ENCODE measurements around the gene TCHHL1. TPM values are rescaled to one million over a fixed set of nuclear protein-coding genes. Genes with fewer than 3 reads are reported as not detected.

The TCHHL1 gene
- total and polyA plus RNA-seq, 10 of the 15 experiments (the other 5 are each of a cell fraction or from before 2014, with no cell fraction given), result not detected

- in situ Hi-C loops (cut with MboI) (no loop called here), intact Hi-C loops (cut with micrococcal nuclease; ENCODE audit: unreplicated experiment) (no loop called here)
- CTCF ChIA-PET, result interaction anchor here (0.7 to 4.2 kb wide), 15 partner anchors 12 to 425 kb away, joined by 3 to 40 read pairs (median 4); partner anchors contain the start of gene THEM4
- H3K27ac ChIP-seq (ENCODE audit: control insufficient read depth, insufficient read depth), result peak overlapping the region; percentile 46; the same call in 1 of the 2 replicates
- no peak for FAIRE-seq
- no peak for DNase-seq (ENCODE audit: low read depth, low spot score)
- BruUV-seq (replicated peaks), result no TSS peak
- SMC1A ChIA-PET (ENCODE audit: uncharacterized antibody, unreplicated experiment), result interaction anchor here (0.8 to 1.7 kb wide), 6 partner anchors 15 to 425 kb away, joined by 3 to 4 read pairs (median 4); partner anchors contain the start of gene THEM4
- no peaks in the 10 kb centered on the region for H3K27me3 ChIP-seq (replicated peaks in 1 of 2; ENCODE audit: control insufficient read depth in 2 of 2, insufficient read depth in 2 of 2, low read length in 1 of 2)
- WGBS (ENCODE audit: insufficient coverage, insufficient replicate concordance, low lambda C conversion rate, missing lambda C conversion rate), result 100% methylated on average over 1 of the region's 1 CpG
- H3K4me1 ChIP-seq (ENCODE audit: control insufficient read depth, insufficient read depth, low read length), result peaks cover 16% of the 10 kb centered on the region
- POLR2A ChIA-PET, result no interaction called here
- H2AFZ ChIP-seq (ENCODE audit: control insufficient read depth, low read depth, low read length), result peak overlapping the region; percentile 87
- H3K79me2 ChIP-seq (ENCODE audit: control insufficient read depth, insufficient read depth, low read length), result no peaks in the 10 kb centered on the region
- H3K9ac ChIP-seq (ENCODE audit: control insufficient read depth, insufficient read depth, low read length), result no peak overlapping the region; the same call in 1 of the 2 replicates
- RAD21 ChIA-PET (ENCODE audit: unreplicated experiment), result no interaction called here
- TF ChIP-seq IRF4 (IDR thresholded peaks at IDR 0.05; ENCODE audit: low read depth, low read length), result no peak
- no peak for TF ChIP-seq NR2C2 (IDR thresholded peaks at IDR 0.05; ENCODE audit: borderline replicate concordance, control insufficient read depth, insufficient read length, low read depth)
- no peak for TF ChIP-seq E2F4 (IDR thresholded peaks at IDR 0.05; ENCODE audit: low read depth, low read length)
- TF ChIP-seq MYB (IDR thresholded peaks at IDR 0.05; ENCODE audit: borderline replicate concordance, low read depth, low read length), result no peak
- TF ChIP-seq TBL1XR1 (IDR thresholded peaks at IDR 0.05; ENCODE audit: low read depth, low read length), result no peak
- TF ChIP-seq, protein P1, sequence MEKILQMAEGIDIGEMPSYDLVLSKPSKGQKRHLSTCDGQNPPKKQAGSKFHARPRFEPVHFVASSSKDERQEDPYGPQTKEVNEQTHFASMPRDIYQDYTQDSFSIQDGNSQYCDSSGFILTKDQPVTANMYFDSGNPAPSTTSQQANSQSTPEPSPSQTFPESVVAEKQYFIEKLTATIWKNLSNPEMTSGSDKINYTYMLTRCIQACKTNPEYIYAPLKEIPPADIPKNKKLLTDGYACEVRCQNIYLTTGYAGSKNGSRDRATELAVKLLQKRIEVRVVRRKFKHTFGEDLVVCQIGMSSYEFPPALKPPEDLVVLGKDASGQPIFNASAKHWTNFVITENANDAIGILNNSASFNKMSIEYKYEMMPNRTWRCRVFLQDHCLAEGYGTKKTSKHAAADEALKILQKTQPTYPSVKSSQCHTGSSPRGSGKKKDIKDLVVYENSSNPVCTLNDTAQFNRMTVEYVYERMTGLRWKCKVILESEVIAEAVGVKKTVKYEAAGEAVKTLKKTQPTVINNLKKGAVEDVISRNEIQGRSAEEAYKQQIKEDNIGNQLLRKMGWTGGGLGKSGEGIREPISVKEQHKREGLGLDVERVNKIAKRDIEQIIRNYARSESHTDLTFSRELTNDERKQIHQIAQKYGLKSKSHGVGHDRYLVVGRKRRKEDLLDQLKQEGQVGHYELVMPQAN (conservative IDR thresholded peaks at IDR 0.05), result no peak
- TF ChIP-seq BRCA1 (IDR thresholded peaks at IDR 0.05; ENCODE audit: low read depth, low read length), result no peak
- no peak for TF ChIP-seq CBFB (IDR thresholded peaks at IDR 0.05; ENCODE audit: low read depth)
- no peak for TF ChIP-seq MYC (IDR thresholded peaks at IDR 0.05; ENCODE audit: insufficient read depth, insufficient read length, insufficient replicate concordance, low read length, severe bottlenecking)
- TF ChIP-seq CEBPB (IDR thresholded peaks at IDR 0.05; ENCODE audit: borderline replicate concordance in 1 of 2, low read depth in 2 of 2, low read length in 2 of 2), result no peak
- no peak for TF ChIP-seq TCF12 (IDR thresholded peaks at IDR 0.05; ENCODE audit: low read depth, low read length)
- no peak for TF ChIP-seq TAF1 (IDR thresholded peaks at IDR 0.05; ENCODE audit: borderline replicate concordance, low read depth, low read length)
- no peak for TF ChIP-seq CTCF (IDR thresholded peaks at IDR 0.05 in 2 of 3, conservative IDR thresholded peaks at IDR 0.05 in 1 of 3; ENCODE audit: control insufficient read depth in 2 of 3, extremely low read depth in 1 of 3, insufficient read depth in 1 of 3, low read depth in 3 of 3, low read length in 3 of 3)
- TF ChIP-seq KDM1A (IDR thresholded peaks at IDR 0.05; ENCODE audit: borderline replicate concordance), result no peak
- no peak for TF ChIP-seq PAX5 (IDR thresholded peaks at IDR 0.05; ENCODE audit: borderline replicate concordance, low read depth, low read length)
- H3K4me3 ChIP-seq, result no peak overlapping the region
- no peaks in the 10 kb centered on the region for H4K20me1 ChIP-seq (ENCODE audit: control insufficient read depth, insufficient read depth)
- no peaks in the 10 kb centered on the region for H3K36me3 ChIP-seq (ENCODE audit: control insufficient read depth in 2 of 2, insufficient read depth in 2 of 2, low read length in 1 of 2)
- peak; percentile 29 for ATAC-seq
- no peaks in the 10 kb centered on the region for H3K9me3 ChIP-seq (replicated peaks; ENCODE audit: control insufficient read depth, insufficient read depth, low read length)
- H3K4me2 ChIP-seq (ENCODE audit: control insufficient read depth, insufficient read depth), result peak overlapping the region; percentile 77
Measured at GRCh38 chr1:152034324-152034653, 54.6 kb downstream of the TCHHL1 start.
